Measurements from ENCODE around the gene MMP11. TPM values are rescaled to one million over a fixed set of nuclear protein-coding genes. Genes with fewer than 3 reads are reported as not detected.

Gene MMP11
- total and polyA plus RNA-seq, 2 of the 13 experiments (the other 11 are each of a cell fraction or from before 2014, with no cell fraction given), result 8.9 to 28.6 TPM

- TF ChIP-seq, protein P1, sequence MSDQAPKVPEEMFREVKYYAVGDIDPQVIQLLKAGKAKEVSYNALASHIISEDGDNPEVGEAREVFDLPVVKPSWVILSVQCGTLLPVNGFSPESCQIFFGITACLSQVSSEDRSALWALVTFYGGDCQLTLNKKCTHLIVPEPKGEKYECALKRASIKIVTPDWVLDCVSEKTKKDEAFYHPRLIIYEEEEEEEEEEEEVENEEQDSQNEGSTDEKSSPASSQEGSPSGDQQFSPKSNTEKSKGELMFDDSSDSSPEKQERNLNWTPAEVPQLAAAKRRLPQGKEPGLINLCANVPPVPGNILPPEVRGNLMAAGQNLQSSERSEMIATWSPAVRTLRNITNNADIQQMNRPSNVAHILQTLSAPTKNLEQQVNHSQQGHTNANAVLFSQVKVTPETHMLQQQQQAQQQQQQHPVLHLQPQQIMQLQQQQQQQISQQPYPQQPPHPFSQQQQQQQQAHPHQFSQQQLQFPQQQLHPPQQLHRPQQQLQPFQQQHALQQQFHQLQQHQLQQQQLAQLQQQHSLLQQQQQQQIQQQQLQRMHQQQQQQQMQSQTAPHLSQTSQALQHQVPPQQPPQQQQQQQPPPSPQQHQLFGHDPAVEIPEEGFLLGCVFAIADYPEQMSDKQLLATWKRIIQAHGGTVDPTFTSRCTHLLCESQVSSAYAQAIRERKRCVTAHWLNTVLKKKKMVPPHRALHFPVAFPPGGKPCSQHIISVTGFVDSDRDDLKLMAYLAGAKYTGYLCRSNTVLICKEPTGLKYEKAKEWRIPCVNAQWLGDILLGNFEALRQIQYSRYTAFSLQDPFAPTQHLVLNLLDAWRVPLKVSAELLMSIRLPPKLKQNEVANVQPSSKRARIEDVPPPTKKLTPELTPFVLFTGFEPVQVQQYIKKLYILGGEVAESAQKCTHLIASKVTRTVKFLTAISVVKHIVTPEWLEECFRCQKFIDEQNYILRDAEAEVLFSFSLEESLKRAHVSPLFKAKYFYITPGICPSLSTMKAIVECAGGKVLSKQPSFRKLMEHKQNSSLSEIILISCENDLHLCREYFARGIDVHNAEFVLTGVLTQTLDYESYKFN (CRISPR knock-in tag; conservative IDR thresholded peaks at IDR 0.05), result peak; percentile 73
- TF ChIP-seq STAT5B (CRISPR knock-in tag; IDR thresholded peaks at IDR 0.05) (no peak), ZNF367 (CRISPR knock-in tag; IDR thresholded peaks at IDR 0.05; ENCODE audit: borderline replicate concordance) (no peak), MAZ (IDR thresholded peaks at IDR 0.05; ENCODE audit: borderline replicate concordance, low read depth, low read length) (no peak), MAZ (CRISPR knock-in tag; IDR thresholded peaks at IDR 0.05; ENCODE audit: low read depth) (0 out of 2 replicates have a peak, but pooled peaks have one; percentile 9), ZNF331 (CRISPR knock-in tag; IDR thresholded peaks at IDR 0.05) (peak; percentile 57; the same call in 1 of the 2 replicates), DMAP1 (CRISPR knock-in tag; IDR thresholded peaks at IDR 0.05) (0 out of 2 replicates have a peak, but pooled peaks have one; percentile 52), HNF4G (IDR thresholded peaks at IDR 0.05; ENCODE audit: borderline replicate concordance, low read depth, low read length) (peak; percentile 85), HNF4G (CRISPR knock-in tag; IDR thresholded peaks at IDR 0.05; ENCODE audit: borderline replicate concordance, low read depth) (peak; percentile 41; the same call in 1 of the 2 replicates), THAP11 (CRISPR knock-in tag; IDR thresholded peaks at IDR 0.05) (0 out of 2 replicates have a peak, but pooled peaks have one; percentile 30), ZNF772 (CRISPR knock-in tag; IDR thresholded peaks at IDR 0.05) (peak; percentile 72), EEA1 (CRISPR knock-in tag; IDR thresholded peaks at IDR 0.05; ENCODE audit: borderline replicate concordance) (no peak), NFATC3 (CRISPR knock-in tag; IDR thresholded peaks at IDR 0.05) (no peak), IKZF5 (CRISPR knock-in tag; IDR thresholded peaks at IDR 0.05) (0 out of 2 replicates have a peak, but pooled peaks have one; percentile 41), ZSCAN30 (CRISPR knock-in tag; IDR thresholded peaks at IDR 0.05) (no peak), GRHL1 (CRISPR knock-in tag; conservative IDR thresholded peaks at IDR 0.05) (no peak), HOXA7 (CRISPR knock-in tag; IDR thresholded peaks at IDR 0.05) (no peak), ZNF558 (CRISPR knock-in tag; IDR thresholded peaks at IDR 0.05; ENCODE audit: borderline replicate concordance) (no peak), EP300 (IDR thresholded peaks at IDR 0.05; ENCODE audit: low read depth in 2 of 2, low read length in 2 of 2) (0 out of 4 replicates have a peak, but pooled peaks of 1 of the 2 experiments have one; percentile 11), EP300 (CRISPR knock-in tag; IDR thresholded peaks at IDR 0.05; ENCODE audit: borderline replicate concordance) (no peak), TAF15 (IDR thresholded peaks at IDR 0.05; ENCODE audit: low read depth, low read length, poor library complexity, severe bottlenecking) (no peak), CHD4 (IDR thresholded peaks at IDR 0.05; ENCODE audit: borderline replicate concordance, low read length) (0 out of 2 replicates have a peak, but pooled peaks have one; percentile 52), ETS1 (CRISPR knock-in tag; IDR thresholded peaks at IDR 0.05) (no peak)
These were observed 11.6 kb downstream of the MMP11 start (continued) for GRCh38 chr22:23784215-23784732.
